HG03460 (cell line): ENCODE measurements around the gene GPR157.

Experiments
- ATAC-seq: cut with Tn5 transposase; IDR thresholded peaks from one replicate; pipeline ENCODE4 v1.9.1; 2021; ENCODE audit not compliant: unreplicated experiment

Gene GPR157

DNA sequence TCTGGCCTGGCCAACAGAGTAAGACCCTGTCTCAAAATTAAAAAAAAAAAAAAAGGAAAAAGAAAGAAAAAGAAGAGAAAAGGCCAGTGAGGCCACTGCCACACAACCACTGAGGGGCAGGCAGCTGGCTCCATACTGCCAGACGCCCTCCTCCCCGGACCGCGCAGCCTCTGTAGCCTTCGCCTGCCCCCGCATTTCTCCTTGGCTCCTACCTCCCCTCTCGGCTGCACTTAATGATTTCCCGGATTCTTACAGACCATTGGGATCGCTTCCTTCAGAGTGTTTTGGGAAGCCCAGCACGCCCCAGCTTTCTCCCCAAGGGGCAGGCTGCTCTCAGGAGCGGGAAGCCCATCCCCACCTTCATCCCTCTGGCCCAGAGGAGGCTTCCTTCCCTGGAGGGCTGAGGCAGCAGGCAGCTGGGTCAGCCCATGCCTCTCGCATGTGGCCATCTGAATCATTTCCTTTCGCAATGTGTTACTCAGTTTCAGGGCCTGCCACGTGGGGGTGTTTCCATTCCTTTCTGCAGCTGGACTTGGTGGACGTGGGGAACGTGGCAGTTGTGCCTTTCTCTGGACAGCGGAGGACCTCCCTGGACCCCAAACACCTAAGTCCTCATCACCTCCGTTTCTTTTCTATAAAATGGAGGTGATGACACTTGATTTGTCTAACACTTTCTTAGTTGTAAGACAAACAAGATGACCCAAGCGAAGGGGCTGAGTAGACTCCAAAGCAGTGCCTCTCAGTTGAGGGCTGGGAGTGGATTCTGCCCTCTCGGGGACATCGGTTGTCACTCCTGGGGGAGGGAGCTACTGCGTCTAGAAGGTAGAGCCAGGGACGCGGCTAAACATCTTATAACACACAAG, 61.7 kb downstream of the GPR157 start:
- ATAC-seq, result no peak

DNA sequence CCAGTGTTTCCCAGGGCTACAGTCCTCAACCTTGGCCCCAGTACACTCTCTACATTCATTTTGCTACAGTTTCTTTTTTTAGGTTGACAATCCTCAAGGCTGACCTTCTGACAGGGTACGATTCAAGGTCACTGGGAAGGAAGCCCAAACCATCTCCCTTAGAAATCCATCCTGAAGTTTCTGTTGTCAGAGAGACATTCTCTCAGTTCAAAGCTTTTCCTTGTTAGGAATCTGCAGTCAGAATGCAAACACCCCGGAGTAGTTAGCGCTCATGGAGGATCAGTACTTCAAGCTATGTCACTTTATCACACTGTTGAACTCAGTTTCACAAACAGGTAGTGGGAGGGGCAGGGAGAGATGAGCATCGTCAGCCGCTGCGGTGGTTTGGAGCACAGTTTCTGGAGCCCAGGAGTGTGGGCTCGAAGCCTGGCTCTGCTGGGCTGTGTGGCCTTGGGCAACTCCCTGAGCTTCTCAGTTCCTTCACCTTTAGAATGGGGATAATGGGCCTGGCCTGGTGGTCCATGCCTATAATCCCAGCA, 63.6 kb downstream of the GPR157 start:
- ATAC-seq, result no peak

DNA sequence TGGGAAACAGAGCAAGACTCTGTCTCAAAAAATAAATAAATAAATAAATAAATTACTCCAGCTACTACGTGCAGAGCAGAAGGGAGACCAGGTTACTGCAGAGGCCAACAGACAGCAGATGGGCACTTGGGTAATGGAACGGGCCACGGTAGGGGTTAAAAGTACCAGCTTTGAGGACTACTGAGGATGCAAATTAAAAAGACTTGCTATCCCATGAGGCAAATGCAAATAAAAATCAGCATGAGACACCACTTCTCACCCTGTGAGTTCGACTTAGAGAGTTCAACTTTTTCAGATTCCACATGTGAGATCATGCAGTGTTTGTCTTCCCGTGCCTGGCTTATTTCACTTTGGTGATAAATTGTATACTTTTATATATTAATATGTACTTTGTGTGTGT, 66.1 kb downstream of the GPR157 start:
- ATAC-seq, result no peak

DNA sequence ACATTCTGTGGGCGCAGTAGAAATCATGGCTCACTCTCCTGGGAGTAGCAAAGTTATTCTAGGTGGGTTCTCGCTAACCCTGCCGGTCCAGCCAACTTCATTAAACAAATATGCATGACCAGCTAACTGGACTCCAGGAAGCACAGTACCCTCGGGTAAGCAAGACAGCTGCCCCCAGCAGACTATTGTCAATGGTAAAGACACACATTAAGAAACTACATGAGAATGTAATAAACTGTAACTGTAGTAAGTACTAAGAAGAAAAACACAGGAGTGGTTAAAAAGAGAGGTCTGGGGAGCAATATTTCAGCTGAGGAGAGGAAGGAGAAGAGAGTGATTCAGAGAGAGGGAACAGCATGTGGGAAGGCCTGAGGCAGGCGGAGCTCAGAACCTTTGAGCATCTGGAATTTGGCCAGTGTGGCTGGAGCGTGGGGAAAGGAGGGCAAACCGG, 66.9 kb downstream of the GPR157 start:
- ATAC-seq, result no peak

DNA sequence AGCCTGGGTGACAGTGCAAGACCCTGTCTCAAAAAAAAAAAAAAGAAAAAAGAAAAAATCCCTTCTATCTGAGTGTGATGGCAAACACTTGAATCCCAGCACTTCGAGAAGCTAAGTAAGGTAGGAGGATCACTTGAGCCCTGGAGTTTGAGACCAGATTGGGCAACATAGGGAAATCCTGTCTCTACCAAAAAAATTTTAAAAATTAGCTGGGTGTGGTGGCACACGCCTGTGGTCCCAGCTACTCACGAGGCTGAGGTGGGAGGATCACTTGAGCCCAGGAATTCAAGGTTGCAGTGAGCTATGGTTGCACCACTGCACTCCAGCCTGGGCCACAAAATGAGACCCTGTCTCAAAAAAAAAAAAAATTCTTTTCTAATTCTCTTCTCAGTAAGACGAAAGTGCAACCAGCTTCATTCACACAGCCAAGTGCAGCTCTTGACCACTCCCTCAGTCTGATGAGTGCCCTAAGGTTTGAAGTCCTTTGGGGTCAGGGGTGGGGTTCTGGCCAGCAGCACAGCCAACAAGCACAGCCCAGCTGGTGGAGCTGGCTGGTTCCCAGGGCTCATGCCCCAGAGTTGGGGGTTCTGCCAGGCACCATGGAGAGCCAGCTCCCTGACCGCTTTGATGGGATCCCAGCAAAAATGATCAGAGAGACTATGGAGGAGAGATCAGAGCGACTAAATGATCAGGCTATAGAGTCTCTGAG, 67.5 kb downstream of the GPR157 start:
- no peak for ATAC-seq

DNA sequence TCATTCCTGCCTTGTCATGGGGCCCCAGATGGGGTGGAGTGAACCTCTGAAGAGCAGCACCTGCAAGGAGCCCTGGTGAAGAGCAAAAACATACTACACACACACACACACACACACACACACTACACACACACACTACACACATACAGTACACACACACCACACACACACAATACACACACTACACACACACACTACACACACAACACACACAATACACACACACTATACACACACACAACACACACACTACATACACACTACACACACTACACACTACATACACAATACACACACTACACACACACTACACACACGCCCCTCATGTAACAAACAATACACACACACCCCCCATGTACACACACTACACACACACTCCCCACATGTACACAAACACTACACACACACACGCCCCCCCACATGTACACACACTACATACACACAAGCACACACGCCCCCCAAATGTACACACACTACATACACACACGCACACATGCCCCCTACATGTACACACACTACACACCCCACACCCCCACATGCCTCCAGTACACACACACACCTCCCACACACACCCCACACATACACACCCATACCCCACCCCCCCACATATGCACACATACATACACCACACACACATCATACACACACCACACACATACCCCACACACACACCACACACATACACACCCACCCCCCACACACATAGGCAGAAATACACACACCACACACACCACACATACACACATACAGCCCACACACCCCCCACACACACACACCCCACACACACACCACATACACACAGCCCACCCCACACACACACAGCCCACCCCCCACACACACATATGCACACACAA, 68.8 kb downstream of the GPR157 start:
- ATAC-seq, result no peak

DNA sequence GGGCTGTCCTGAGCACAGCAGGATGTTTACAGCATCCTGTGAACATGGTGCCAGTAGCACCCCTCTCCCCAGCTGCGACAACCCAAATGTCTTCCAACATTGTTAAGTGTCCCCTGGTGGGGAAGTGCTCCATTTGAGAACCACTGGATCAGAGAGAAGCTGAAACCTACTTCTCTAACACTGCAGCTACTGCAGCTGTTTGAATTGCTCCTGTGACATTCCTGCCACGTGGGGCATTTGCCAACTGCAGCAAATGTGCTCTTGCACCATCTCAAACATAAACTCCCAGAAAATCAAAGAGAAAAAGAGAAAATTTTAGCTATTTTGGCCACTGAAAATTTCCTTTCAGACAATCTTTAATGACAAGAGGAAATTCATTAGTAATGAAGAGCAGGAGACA, 70.4 kb downstream of the GPR157 start:
- no peak for ATAC-seq

DNA sequence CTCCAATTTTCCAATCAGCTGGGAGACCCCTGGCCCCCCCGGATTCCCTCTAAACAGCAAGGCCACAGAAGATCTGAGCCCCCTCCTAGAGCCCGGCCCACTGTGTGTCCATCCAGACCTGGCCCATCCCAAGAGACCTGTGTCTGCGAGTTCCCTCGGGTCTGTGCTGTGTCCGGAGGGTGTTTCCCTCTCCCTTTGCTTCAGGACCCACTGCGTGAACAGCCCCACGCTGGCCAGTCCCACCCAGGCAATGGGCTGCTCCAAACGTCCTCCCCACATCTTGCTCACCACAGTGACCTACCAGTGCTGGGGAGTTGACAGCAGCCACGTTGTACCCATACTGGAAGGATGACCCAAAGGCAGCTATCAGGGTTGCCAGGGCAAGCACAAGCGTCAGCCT, 71.1 kb downstream of the GPR157 start:
- ATAC-seq, result no peak

- ATAC-seq, result no peak
Measured at GRCh38 chr1:9052272-9053049, 76.4 kb downstream of the GPR157 start.

DNA sequence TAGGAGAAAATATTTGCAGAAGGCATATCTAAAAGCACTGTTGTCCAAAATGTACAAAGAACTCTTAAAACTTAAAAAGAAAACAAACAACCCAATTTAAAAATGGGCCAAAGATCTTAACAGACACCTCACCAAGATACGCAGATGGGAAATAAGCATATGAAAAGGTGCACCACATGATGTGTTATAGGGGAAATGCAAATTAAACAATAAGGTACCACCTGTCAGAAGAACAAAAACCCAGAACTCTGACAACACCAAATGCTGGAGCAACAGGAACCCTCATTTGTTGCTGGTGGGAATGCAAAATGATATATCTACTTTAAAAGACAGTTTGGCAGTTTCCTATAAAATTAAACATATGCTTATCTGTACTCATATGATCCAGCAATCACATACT, 77.5 kb downstream of the GPR157 start:
- no peak for ATAC-seq

DNA sequence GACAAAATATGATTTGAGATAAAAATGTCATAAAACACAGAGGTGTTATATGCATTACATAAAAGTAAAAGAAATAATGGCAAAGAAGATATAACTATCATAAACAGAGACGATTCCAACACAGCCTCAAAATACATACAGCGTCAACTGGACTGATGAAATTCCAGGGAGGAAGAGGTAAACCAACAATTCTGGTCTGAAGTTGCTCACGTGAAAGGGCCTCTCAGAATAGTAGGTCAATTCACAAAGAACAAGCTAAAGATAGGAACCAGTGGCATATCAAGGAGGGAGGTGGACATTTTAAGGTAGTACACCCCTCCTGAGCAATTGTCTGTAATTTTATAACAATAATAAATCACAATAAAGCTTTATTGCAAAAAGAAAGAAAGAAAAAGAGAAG, 78.1 kb downstream of the GPR157 start:
- ATAC-seq, result no peak
